IPS DF 4.7 (cell line): ENCODE data around the gene TRAPPC10.

ENCODE experiments used
- DNase-seq: peaks from one replicate; pipeline ENCODE4 v3.0.0-alpha.2; 2013; ENCODE audit warnings: low spot score; ENCODE audit errors: extremely low read depth

TRAPPC10 gene

GRCh38 chr21:44062380-44062779 is 50.3 kb downstream of the TRAPPC10 start:
- no peak for DNase-seq

DNA sequence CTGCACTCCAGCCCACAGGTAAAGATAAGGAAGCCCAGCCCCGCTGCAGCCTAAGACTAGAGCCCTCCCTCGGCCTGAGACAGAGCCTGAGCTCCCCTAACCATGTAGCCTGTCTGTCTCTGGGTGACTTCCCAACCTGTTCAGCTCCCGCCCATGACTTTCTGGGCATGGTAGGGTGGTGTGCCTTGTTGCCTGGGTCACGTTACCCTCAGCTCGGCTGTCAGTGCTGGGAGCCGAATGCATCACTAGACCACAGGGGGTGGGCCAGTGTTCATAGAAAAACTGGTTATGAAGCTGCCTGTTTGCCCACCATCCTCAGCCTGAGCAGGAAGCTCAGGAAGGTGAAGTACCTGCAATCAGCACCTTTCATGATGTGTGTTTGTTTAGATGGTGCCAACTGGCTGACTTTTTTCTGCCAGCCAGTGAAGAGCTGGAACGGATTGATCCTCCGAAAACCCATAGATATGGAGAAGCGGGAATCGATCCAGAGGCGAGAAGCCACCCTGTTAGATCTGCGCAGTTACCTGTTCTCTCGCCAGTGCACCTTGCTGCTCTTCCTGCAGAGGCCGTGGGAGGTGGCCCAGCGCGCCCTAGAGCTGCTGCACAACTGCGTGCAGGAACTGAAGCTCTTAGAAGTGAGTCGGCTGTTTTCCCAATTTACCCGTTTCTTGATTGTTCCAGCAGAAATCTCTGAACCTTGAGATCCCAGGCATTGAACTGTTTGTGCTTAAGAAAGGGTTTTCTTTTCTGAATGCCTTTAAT is 51.2 kb downstream of the TRAPPC10 start:
- no peak for DNase-seq

GRCh38 chr21:44064852-44065403 is 52.8 kb downstream of the TRAPPC10 start:
- DNase-seq, result no peak

DNA sequence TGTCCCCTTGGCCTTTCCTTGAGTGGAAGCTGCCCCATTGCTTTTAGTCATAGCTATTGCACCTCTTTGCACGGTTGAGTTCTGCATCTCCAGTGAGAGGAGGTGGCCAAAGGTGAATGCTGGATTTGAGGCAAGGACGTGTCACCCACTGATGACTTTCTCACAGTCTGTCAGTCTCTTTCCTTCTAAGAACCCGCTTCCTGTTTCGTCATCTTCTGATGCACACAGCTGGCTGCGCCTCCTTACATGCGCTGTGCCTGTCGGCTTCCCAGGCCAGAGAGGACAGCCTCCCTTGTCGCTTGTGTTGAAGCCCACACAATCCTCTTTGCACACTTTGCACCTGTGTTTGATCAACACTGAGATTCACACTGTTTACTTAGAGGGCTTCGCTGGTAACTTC is 53.3 kb downstream of the TRAPPC10 start:
- DNase-seq, result no peak

GRCh38 chr21:44066116-44066515 is 54.0 kb downstream of the TRAPPC10 start:
- DNase-seq, result no peak

GRCh38 chr21:44067011-44067839 is 55.1 kb downstream of the TRAPPC10 start:
- no peak for DNase-seq

DNA sequence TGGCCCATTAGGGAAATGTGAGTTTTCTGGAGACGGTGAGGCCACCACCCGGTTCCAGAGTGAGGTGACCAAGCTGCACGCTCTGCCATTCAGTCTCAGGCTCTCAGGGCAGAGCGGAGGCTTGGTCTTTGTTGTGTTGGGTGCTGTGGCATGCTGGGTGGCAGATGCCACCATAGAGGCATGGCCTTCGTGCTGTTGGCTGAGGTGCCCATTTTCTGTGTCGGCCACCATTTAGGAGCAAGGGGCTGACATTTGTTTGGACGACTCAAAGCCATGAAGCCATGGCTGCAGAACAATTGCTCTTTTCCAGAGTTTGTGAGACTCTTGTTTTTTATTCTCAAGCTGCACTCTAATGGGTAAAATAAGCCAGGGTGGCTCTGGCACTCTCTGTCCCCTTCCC is 58.3 kb downstream of the TRAPPC10 start:
- no peak for DNase-seq

GRCh38 chr21:44071359-44072104 is 59.4 kb downstream of the TRAPPC10 start:
- no peak for DNase-seq

- DNase-seq, result no peak
These were observed 60.0 kb downstream of the TRAPPC10 start for GRCh38 chr21:44072111-44072510.

- DNase-seq, result no peak
These were observed 62.3 kb downstream of the TRAPPC10 start for GRCh38 chr21:44074315-44074958.

DNA sequence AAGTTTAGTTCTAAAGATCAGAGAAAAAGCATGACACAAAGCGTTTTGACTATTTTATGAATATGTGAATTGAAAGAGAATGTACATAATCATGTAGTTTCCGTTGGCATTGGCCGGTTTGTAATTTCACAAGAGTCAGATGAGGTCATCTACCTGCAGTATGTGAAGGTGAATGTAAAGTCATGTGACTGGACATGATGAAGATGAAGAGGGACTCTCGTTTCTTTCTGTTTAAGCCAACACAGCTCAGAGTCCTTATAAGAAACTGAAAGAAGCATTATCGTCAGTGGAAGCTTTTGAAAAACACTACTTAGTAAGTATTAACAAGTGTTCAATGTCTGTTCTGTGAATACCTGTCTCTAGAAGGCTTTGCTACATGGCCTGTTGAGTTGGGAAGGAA is 64.2 kb downstream of the TRAPPC10 start:
- no peak for DNase-seq

GRCh38 chr21:44078411-44078981 is 66.4 kb downstream of the TRAPPC10 start:
- peak; percentile 7 for DNase-seq

DNA sequence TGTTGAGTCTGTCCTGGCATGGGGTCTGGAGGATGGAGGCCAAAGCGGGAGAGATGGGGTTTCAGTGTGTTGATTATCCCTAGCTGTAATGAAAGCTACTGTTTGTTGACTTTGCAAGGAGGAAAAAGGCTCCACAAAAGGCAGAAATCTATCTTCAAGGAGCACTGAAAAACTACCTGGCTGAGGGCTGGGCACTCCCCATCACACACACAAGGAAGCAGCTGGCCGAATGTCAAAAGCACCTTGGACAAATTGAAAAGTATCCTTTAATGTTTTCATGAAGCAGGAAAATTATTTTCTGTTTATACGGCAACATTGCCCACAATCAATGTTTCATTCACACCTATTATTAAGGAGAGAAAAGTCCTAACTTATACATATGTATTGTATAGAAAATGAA is 67.3 kb downstream of the TRAPPC10 start:
- DNase-seq, result no peak

- no peak for DNase-seq
These were observed 67.7 kb downstream of the TRAPPC10 start for GRCh38 chr21:44079846-44080245.

DNA sequence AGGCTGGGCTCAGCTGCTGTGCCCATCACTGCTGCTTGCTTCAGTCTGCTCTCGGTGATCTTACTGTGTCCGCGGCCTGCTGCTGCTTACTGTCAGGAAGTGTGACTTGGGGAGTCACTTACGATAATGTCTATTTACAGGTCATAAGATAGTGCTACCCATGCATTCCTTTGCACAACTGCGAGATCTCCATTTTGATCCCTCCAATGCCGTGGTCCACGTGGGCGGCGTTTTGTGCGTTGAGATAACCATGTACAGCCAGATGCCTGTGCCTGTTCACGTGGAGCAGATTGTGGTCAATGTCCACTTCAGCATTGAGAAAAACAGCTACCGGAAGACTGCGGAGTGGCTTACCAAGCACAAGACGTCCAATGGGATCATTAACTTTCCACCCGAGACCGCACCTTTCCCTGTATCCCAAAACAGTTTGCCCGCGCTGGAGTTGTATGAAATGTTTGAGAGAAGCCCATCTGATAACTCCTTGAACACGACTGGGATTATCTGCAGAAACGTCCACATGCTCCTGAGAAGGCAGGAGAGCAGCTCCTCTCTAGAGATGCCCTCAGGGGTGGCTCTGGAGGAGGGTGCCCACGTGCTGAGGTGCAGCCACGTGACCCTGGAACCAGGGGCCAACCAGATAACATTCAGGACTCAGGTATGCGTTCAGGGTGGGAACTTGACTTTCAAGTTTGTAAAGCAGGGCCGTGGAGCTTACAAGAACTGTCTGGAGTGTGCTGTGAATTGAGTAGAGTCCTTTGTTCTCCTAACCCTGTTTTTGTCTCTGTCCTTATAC is 70.7 kb downstream of the TRAPPC10 start:
- no peak for DNase-seq

- DNase-seq, result no peak
These were observed 71.7 kb downstream of the TRAPPC10 start for GRCh38 chr21:44083631-44084291.

DNA sequence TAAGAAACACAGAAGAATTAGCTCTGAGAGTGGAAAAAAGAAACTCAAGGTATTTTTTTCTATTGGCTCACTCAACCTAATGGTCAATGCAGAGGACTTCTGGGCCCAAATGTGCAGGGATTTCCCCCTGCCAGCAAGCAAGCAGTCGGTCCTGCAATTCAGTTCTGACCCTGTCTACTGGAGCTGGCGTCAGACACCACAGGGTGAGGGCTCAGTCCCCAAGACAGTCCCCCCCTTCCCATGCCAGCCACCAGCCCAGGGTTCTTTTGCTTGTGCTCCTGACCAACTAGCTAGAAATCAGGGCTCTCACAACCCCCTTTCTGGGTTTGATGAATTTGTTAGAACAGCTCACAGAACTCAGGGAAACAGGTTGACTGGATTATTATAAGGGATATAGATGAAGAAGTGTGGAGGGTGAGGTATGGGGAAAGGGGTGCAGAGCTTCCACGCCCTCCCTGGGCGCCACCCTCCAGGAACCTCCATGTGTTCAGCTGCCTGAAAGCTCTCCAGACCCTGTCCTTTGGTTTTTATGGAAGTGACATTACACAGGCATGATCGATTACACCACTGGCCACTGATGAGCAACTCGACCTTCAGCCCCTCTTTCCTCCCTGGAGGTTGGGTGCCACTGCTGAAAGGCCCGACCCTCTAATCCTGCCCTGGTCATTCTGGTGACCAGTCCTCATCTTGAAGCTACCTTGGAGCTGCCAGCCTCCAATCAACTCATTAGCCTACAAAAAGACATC is 72.6 kb downstream of the TRAPPC10 start:
- DNase-seq, result no peak

DNA sequence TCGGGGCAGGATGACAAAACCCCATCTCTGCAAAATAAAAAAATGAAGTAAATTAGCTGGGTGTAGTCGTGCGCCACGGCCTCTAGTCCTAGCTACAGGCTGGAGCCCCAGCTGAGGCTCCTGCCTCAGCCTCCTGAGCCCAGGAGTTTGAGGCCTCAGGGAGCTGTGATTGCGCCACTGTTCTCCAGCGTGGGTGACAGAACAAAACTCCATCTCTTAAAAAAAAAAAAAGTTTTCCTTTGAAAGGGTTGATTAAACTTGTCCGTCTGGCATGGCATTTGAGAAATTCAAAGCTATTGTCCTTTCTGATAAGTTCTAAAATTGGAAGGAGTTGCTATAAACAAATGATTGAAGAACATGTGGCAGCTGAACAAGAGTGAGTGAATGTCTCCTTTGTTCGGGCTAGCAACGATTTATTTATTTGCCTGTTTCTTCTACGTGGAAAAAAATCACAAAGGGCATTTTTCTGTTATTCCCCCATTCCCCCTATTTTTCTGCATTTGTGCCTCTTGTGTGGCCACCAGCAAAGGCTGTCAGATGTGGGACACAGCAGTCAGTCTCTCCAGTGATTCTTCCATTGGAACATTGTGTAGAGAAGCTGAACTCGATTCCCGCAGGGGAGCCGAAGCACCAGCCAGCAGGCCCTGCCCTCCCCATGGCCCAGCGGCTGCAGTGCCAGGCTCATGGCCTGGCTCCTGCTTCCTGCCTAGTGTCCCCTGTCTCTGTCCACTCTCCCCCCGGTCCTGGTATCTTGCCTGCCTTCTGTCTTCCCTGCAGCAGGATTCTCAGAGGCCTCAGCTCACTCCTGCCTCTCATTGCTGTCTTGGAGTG is 73.6 kb downstream of the TRAPPC10 start:
- DNase-seq, result no peak
